Kidney (tissue), 14 donors: ENCODE results near the gene PKHD1. TPM values are rescaled to one million over a fixed set of nuclear protein-coding genes. Genes with fewer than 3 reads are reported as not detected.

Experiments used
- DNase-seq, 5 donors: peaks; one replicate each; pipeline ENCODE4 v3.0.0-alpha.2; 2013 to 2020
- FAIRE-seq: peaks from 2 replicates; lab custom pipeline; 2012; peaks lifted over from hg19 to GRCh38; lab: Jason Lieb, UNC
- H3K27ac ChIP-seq, 2 donors: one replicate each; pipeline ENCODE4 v1.7.0; 2013; ENCODE audit warnings: low read depth in 2 of 2, low read length in 2 of 2, inconsistent platforms in 1 of 2
- H3K27me3 ChIP-seq: one replicate; pipeline ENCODE4 v1.7.1; 2013; ENCODE audit warnings: low read length, inconsistent platforms; ENCODE audit not compliant: control insufficient read depth, insufficient read depth
- H3K36me3 ChIP-seq, 3 donors: one replicate each; pipeline versions ENCODE4 v1.7.0 to v1.7.1; 2013; ENCODE audit warnings: low read length in 3 of 3, control low read depth in 1 of 3, inconsistent platforms in 1 of 3; ENCODE audit not compliant: insufficient read depth in 3 of 3, control insufficient read depth in 2 of 3
- H3K4me1 ChIP-seq, 3 donors: one replicate each; pipeline versions ENCODE4 v1.7.0 to v1.7.1; 2013; ENCODE audit warnings: low read length in 3 of 3, inconsistent platforms in 1 of 3, low read depth in 1 of 3; ENCODE audit not compliant: control insufficient read depth in 2 of 3, insufficient read depth in 2 of 3
- H3K4me3 ChIP-seq, 3 donors: one replicate each; pipeline versions ENCODE4 v1.7.0 to v1.8.1; 2013; ENCODE audit warnings: low read length in 3 of 3, control low read depth in 1 of 3, inconsistent platforms in 1 of 3
- H3K9ac ChIP-seq, 3 donors: one replicate each; pipeline versions ENCODE4 v1.7.0 to v1.7.1; 2013; ENCODE audit warnings: low read length in 3 of 3, control low read depth in 1 of 3, inconsistent platforms in 1 of 3
- H3K9me3 ChIP-seq, 3 donors: one replicate each; pipeline versions ENCODE4 v1.7.0 to v1.7.1; 2013; ENCODE audit warnings: low read length in 3 of 3, control low read depth in 1 of 3, inconsistent platforms in 1 of 3; ENCODE audit not compliant: control insufficient read depth in 2 of 3, insufficient read depth in 1 of 3
- intact Hi-C: fragments of 100-400 bp; cut with DNase I; formaldehyde crosslinking; loops from one replicate; pipeline ENCODE4 v1.11.1; 2022
- polyA plus RNA-seq: library from polyadenylated mRNA; stranded (reverse); fragments of 350-450 nt; fragmentation: Illumina TruSeq; extraction: RNeasy Lipid Tissue Mini Kit (QIAGEN cat#74804); gene quantifications from one replicate; pipeline ENCODE4 v1.2.3, GENCODE V29; 2014; ENCODE audit warnings: low read depth, low replicate concordance; ENCODE audit not compliant: insufficient read depth
- total RNA-seq: library from RNA; stranded (reverse); fragmentation: NEBNext Ultra II Directional; extraction: Animal tissue kit (Norgen Biotek cat#: 25700); gene quantifications from one replicate; pipeline ENCODE4 v1.2.1, GENCODE V29; 2021
- TF ChIP-seq, protein P1 (sequence below): IDR thresholded peaks from 3 replicates; pipeline ENCODE4 v1.5.1; 2012; ENCODE audit warnings: mild to moderate bottlenecking, moderate library complexity, borderline replicate concordance; ENCODE audit not compliant: insufficient read depth; ENCODE audit errors: extremely low read depth
- donor health status: control.
- donor health status: control.
- donor health status: control.
- donor health status: control.
- donor health status: control.
- donor health status: DM: yes; HTN: yes; CAD: no.
- donor health status: Normal renal cell carcinoma (clear cell type).

PKHD1 gene
- total and polyA plus RNA-seq, 2 donors from 2014 or later = 6.0 to 77.5 TPM

DNA sequence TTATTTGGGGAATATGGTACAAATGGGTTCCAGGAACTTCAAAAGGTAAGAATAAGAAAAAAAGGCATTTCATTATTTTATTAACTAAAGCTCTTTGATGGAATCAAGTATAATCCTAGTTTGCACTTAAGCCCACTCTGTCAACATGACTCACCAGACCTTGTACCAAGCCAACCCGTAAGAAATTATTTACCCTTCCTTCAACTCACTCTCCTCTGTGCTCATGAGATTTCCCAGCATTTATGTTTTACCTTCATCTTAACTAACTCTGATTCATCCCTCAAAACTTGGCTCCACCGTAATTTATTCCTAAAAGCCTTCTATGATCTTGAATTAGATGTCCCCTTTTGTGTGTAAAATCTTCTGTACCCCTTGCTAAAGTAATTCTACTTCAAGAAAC lies 308.7 kb downstream of the PKHD1 start:
- DNase-seq (no peak), FAIRE-seq (no peak)
- Histone ChIP-seq H3K9ac (no peak overlapping the region), H3K27ac (no peak overlapping the region), H3K27me3 (no peaks in the 10 kb centered on the region), H3K36me3 (peaks cover 0 to 6% (median 4%) of the 10 kb centered on the region in 3 donors), H3K9me3 (no peaks in the 10 kb centered on the region), H3K4me1 (no peaks in the 10 kb centered on the region), H3K4me3 (no peak overlapping the region)
- TF ChIP-seq, protein P1, sequence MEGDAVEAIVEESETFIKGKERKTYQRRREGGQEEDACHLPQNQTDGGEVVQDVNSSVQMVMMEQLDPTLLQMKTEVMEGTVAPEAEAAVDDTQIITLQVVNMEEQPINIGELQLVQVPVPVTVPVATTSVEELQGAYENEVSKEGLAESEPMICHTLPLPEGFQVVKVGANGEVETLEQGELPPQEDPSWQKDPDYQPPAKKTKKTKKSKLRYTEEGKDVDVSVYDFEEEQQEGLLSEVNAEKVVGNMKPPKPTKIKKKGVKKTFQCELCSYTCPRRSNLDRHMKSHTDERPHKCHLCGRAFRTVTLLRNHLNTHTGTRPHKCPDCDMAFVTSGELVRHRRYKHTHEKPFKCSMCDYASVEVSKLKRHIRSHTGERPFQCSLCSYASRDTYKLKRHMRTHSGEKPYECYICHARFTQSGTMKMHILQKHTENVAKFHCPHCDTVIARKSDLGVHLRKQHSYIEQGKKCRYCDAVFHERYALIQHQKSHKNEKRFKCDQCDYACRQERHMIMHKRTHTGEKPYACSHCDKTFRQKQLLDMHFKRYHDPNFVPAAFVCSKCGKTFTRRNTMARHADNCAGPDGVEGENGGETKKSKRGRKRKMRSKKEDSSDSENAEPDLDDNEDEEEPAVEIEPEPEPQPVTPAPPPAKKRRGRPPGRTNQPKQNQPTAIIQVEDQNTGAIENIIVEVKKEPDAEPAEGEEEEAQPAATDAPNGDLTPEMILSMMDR = no peak
- intact Hi-C loops = no loop called here

DNA sequence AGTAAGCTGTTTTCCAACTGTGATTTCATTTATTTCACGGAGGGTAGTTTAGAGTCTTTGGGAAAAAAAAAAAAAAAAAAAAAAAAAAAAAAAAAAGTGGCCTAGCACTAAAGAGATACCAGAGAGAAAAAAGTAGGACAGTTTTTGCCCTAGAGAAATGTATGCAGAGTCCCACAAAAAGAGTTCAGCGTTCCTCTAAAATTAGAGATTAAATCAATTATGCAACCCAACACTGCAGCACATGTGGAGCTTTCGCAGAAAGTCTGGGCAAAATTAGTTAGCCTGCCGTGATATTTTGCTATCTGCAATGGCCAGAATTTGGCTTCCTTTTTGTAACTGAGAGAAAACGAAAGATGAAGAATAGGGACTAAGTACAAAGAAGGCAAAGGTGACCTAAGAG lies 309.8 kb downstream of the PKHD1 start:
- Histone ChIP-seq H3K27me3 (no peaks in the 10 kb centered on the region), H3K9ac (no peak overlapping the region), H3K36me3 (peaks cover 0 to 6% (median 4%) of the 10 kb centered on the region in 3 donors), H3K27ac (no peak overlapping the region), H3K4me3 (no peak overlapping the region), H3K9me3 (no peaks in the 10 kb centered on the region), H3K4me1 (no peaks in the 10 kb centered on the region)
- TF ChIP-seq, protein P1 = no peak
- intact Hi-C loops = no loop called here
- DNase-seq = no peak
- no peak for FAIRE-seq

DNA sequence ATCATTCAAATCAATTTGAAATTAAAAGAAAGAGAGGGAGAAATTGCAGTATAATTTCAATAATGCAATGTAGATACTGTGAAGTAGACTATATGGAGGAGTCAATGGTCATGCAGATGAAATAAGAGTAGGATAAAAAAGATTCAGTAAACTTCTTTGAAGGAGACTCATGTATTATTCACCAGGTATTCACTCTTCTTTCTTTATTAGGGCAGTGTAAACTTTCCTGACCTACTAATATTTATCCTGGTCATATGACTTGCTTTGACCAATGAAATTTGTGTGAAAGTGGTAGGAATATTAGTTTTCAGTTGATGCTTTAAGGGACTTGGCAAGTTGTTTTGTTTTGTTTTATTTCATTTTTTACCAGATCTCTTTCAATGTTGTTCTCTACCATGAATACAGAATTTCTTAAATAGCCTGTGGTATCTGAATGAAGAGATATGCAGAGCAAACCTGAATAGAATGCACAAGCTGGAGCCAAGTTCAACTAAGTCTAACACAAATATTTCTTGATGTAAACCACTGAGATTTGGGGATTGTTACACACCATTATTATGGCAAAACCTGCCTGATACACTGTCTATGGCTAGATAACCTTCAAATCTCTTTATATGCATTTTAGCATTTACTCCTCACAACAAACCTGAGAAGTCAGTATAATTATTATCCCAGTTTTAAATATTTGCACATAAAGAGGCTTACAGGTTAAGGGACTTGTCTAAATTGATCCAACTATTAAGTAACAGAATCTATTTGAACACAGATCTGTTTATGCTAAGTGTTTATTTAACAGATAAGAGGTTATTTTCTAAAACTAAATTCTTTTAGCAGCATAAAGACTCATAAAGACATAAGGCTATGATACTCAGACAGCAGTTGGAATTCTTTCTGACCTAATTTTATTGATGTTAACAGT lies 311.2 kb downstream of the PKHD1 start:
- no peaks in the 10 kb centered on the region for H3K9me3 ChIP-seq
- intact Hi-C loops = no loop called here
- FAIRE-seq (no peak), DNase-seq (no peak)
- peaks cover 0 to 6% (median 4%) of the 10 kb centered on the region in 3 donors for H3K36me3 ChIP-seq
- H3K4me1 ChIP-seq = no peaks in the 10 kb centered on the region
- no peak overlapping the region for H3K4me3 ChIP-seq
- TF ChIP-seq, protein P1 = no peak
- H3K9ac ChIP-seq = no peak overlapping the region
- no peaks in the 10 kb centered on the region for H3K27me3 ChIP-seq
- no peak overlapping the region for H3K27ac ChIP-seq
